Upper lobe of left lung (tissue), 6 donors: ENCODE results near the gene AKR1D1. TPM values are rescaled to one million over a fixed set of nuclear protein-coding genes. Genes with fewer than 3 reads are reported as not detected.

Experiments
- ATAC-seq, 2 donors: fragments of 200-7000 bp; cut with Tn5 transposase; one replicate each; pipeline ENCODE4 v1.9.1; 2022; ENCODE audit warnings: mild to moderate bottlenecking in 2 of 2, moderate library complexity in 2 of 2; ENCODE audit not compliant: low FRiP score in 2 of 2
- DNase-seq, 2 donors: peaks; one replicate each; pipeline ENCODE4 v3.0.0-alpha.2; 2019 to 2020
- H3K27ac ChIP-seq, 4 donors: fragments of 200-600 bp; sonication (generic); one replicate each; pipeline ENCODE4 v1.5.1; 2016 to 2019
- H3K27me3 ChIP-seq, 4 donors: fragments of 200-600 bp; sonication (generic); one replicate each; pipeline ENCODE4 v1.5.1; 2017 to 2019
- H3K36me3 ChIP-seq, 4 donors: fragments of 200-600 bp; sonication (generic); one replicate each; pipeline ENCODE4 v1.5.1; 2016 to 2019
- H3K4me1 ChIP-seq, 4 donors: fragments of 200-600 bp; sonication (generic); one replicate each; pipeline ENCODE4 v1.5.1; 2018 to 2019
- H3K4me3 ChIP-seq, 4 donors: fragments of 200-600 bp; sonication (generic); one replicate each; pipeline ENCODE4 v1.5.1; 2017 to 2019; ENCODE audit warnings: mild to moderate bottlenecking in 2 of 4, moderate library complexity in 1 of 4
- H3K9me3 ChIP-seq, 4 donors: fragments of 200-600 bp; sonication (generic); one replicate each; pipeline ENCODE4 v1.5.1; 2018 to 2019
- EP300 ChIP-seq, 4 donors: sonication (generic); formaldehyde crosslinking; IDR thresholded peaks; one replicate each; pipeline ENCODE4 v1.5.1; 2017; ENCODE audit warnings: antibody characterized with exemption in 4 of 4, control low read depth in 2 of 4
- POLR2A ChIP-seq, 4 donors: fragments of 450-650 bp; IDR thresholded peaks; one replicate each; pipeline ENCODE4 v1.5.1; 2016 to 2017; ENCODE audit warnings: antibody characterized with exemption in 4 of 4, mild to moderate bottlenecking in 2 of 4
- POLR2AphosphoS5 ChIP-seq, 2 donors: sonication (generic); formaldehyde crosslinking; IDR thresholded peaks; one replicate each; pipeline ENCODE4 v1.5.1; 2017; ENCODE audit warnings: antibody characterized with exemption in 2 of 2
- WGBS, 2 donors: methylation state at CpG; one replicate each; pipeline ENCODE4 v1.1.5; 2017 to 2018; 5-methylcytosine and 5-hydroxymethylcytosine counted together
- total RNA-seq, 6 donors: library from RNA; depleted of rRNA in 4 of 6; stranded (reverse); fragments of >200 nt in 4 of 6; gene quantifications; one replicate each; pipeline versions ENCODE4 v1.1.0 to v1.2.1, GENCODE V29; 2016 to 2021
- TF ChIP-seq, protein P1 (sequence below), 6 experiments: fragments of 450-650 bp in 4 of 6; fragments of 200-600 bp in 2 of 6; sonication (generic) in 2 of 6; IDR thresholded peaks; one replicate each; pipeline ENCODE4 v1.5.1; 2016 to 2019; ENCODE audit warnings: antibody characterized with exemption in 6 of 6
- donor health status: DM: no; HTN: no; CAD: no; lungs with moderate emphysema.
- donor health status: DM: no; HTN: yes; CAD: no; lungs with severe emphysema.

The AKR1D1 gene
- total RNA-seq, 6 donors from 2014 or later, result 0.14 TPM; not detected in 5

DNA sequence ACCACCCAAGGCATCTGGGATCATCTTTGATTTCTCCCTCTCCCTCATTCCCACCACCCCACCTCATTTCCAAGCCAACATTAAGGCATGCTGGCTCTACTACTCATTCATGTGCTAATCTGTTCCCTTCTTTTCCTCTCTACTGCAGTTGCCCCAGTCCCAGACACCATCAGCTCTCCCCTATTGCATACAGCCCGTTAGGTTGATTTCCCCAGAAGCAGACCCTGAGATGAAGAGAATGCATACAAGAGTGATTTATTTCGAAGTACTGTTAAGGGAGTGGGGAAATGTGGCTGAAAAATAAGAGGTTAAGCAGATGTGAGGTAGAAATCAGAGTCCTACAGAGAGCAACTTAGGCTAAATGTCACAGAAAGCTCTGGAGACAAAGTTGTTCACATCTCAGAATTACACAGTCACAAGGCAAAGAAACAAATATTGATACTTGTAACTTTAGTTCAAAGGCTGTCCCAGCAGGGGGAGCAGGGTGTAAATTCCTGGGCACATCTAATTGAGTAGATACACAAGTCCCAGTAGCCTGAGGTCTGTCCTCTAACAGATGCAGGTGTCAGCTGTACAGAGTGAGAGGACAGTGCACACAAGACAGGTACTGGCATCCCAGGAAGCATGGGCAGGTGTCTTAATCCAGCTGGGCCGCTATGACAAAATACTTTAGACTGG is 20.9 kb downstream of the AKR1D1 start:
- H3K4me1 ChIP-seq, result no peaks in the 10 kb centered on the region
- H3K27ac ChIP-seq, result no peak overlapping the region
- TF ChIP-seq, protein P1, sequence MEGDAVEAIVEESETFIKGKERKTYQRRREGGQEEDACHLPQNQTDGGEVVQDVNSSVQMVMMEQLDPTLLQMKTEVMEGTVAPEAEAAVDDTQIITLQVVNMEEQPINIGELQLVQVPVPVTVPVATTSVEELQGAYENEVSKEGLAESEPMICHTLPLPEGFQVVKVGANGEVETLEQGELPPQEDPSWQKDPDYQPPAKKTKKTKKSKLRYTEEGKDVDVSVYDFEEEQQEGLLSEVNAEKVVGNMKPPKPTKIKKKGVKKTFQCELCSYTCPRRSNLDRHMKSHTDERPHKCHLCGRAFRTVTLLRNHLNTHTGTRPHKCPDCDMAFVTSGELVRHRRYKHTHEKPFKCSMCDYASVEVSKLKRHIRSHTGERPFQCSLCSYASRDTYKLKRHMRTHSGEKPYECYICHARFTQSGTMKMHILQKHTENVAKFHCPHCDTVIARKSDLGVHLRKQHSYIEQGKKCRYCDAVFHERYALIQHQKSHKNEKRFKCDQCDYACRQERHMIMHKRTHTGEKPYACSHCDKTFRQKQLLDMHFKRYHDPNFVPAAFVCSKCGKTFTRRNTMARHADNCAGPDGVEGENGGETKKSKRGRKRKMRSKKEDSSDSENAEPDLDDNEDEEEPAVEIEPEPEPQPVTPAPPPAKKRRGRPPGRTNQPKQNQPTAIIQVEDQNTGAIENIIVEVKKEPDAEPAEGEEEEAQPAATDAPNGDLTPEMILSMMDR (IDR thresholded peaks at IDR 0.05), result peak in 1 of 6 experiments; percentile 23
- TF ChIP-seq POLR2A (IDR thresholded peaks at IDR 0.05) (no peak), EP300 (IDR thresholded peaks at IDR 0.05) (no peak)
- H3K27me3 ChIP-seq, result no peaks in the 10 kb centered on the region
- H3K9me3 ChIP-seq, result no peaks in the 10 kb centered on the region
- no peak overlapping the region for H3K4me3 ChIP-seq
- no peaks in the 10 kb centered on the region for H3K36me3 ChIP-seq
- 86 to 88% methylated on average over 3 of the region's 3 CpGs for WGBS, 2 donors
- ATAC-seq, result peak in 1 of 2 donors; percentile 34
- DNase-seq, result no peak

DNA sequence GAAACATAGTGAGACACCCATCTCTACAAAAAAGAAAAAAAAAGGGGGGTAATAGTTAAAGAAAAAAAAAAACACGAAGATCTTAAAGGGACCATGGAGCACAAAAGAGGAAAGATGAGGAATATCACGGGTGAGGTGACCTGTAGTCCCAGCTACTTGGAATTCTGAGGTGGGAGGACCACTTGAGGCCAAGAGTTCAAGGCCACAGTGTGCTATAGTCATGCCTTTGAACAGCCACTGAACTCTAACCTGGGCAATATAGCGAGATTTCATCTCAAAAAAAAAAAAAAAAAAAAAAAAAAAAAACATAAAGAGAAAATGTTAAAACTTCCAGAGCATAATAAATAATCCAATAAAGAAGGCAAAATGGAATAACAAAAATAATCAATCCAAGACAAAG is 23.6 kb downstream of the AKR1D1 start:
- ATAC-seq, result no peak
- WGBS, 2 donors, result 79 to 93% methylated on average over 3 of the region's 3 CpGs

DNA sequence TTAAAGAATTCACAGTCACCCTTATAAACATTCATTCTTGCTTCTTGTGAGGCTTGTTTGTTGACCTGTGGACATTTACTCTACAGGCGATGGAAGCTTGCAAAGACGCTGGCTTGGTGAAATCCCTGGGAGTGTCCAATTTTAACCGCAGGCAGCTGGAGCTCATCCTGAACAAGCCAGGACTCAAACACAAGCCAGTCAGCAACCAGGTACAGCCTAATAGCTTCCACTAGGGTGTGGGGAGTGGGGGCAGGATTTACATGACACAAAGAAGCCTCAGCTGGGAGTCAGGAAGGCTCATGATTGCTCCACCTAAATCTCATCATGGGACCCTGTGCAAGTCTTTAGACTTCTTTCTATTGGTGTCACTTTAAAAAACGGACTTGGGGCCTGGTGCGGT is 29.0 kb downstream of the AKR1D1 start:
- Histone ChIP-seq H3K36me3 (no peaks in the 10 kb centered on the region), H3K27me3 (no peaks in the 10 kb centered on the region), H3K9me3 (no peaks in the 10 kb centered on the region), H3K27ac (no peak overlapping the region), H3K4me3 (no peak overlapping the region), H3K4me1 (no peaks in the 10 kb centered on the region)
- no peak for ATAC-seq
- TF ChIP-seq, protein P1 (IDR thresholded peaks at IDR 0.05), result no peak
- TF ChIP-seq EP300 (IDR thresholded peaks at IDR 0.05), result no peak
- no peak for TF ChIP-seq POLR2A (IDR thresholded peaks at IDR 0.05)
- no peak for TF ChIP-seq POLR2AphosphoS5 (IDR thresholded peaks at IDR 0.05)
- 89 to 94% methylated on average over 5 of the region's 5 CpGs for whole genome bisulfite sequencing, 2 donors
- DNase-seq, result no peak

More for the DNA sequence above, 23.6 kb downstream of the AKR1D1 start:
- Histone ChIP-seq H3K27me3 (no peaks in the 10 kb centered on the region), H3K9me3 (no peaks in the 10 kb centered on the region), H3K27ac (no peak overlapping the region), H3K4me1 (no peaks in the 10 kb centered on the region), H3K4me3 (no peak overlapping the region), H3K36me3 (no peaks in the 10 kb centered on the region)
- TF ChIP-seq POLR2A (IDR thresholded peaks at IDR 0.05), result no peak
- TF ChIP-seq, protein P1 (IDR thresholded peaks at IDR 0.05), result no peak
- no peak for TF ChIP-seq POLR2AphosphoS5 (IDR thresholded peaks at IDR 0.05)
- TF ChIP-seq EP300 (IDR thresholded peaks at IDR 0.05), result no peak
- no peak for DNase-seq

DNA sequence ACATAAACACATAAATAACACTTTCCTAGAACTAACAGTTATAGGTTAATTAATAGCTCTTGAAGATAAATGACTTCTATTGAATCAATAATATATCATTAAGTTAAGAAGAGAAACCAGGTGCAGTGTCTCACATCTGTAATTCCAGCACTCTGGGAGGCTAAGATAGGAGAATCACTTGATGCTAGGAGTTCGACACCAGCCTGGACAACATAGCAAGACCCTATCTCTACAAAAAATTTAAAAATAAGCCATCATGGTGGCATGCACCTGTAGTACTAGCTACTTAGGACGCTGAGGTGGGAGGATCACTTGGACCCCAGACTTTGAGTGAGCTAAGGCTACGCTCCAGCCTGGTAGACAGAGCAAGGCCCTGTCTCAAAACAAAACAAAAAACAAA is 38.8 kb downstream of the AKR1D1 start:
- Histone ChIP-seq H3K4me1 (no peaks in the 10 kb centered on the region), H3K36me3 (no peaks in the 10 kb centered on the region), H3K27ac (no peak overlapping the region), H3K9me3 (no peaks in the 10 kb centered on the region), H3K4me3 (no peak overlapping the region), H3K27me3 (no peaks in the 10 kb centered on the region)
- 86 to 92% methylated on average over 3 of the region's 3 CpGs for WGBS, 2 donors
- no peak for ATAC-seq
- TF ChIP-seq POLR2A (IDR thresholded peaks at IDR 0.05), result no peak
- TF ChIP-seq EP300 (IDR thresholded peaks at IDR 0.05), result no peak
- no peak for TF ChIP-seq POLR2AphosphoS5 (IDR thresholded peaks at IDR 0.05)
- TF ChIP-seq, protein P1 (IDR thresholded peaks at IDR 0.05), result no peak
- DNase-seq, result no peak

DNA sequence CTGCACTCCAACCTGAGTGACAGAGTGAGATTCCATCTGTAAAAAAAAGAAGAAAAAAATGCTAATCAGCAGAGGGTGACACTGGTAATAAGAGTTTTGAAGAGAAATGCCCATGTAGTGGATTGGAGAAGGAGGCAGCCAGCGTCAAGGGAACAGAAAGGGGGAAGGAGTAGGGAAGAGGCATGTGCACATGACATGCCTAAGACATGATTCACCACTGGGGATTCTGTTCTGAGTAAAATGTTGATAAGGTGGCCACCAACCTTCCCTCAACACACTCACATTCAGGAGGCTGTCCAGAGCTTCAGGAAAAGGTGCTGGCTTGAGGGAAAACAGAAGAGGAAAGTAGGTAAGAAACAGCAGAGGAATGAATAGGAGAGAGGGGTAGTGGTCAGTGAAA is 39.9 kb downstream of the AKR1D1 start:
- TF ChIP-seq POLR2A (IDR thresholded peaks at IDR 0.05), result no peak
- TF ChIP-seq, protein P1 (IDR thresholded peaks at IDR 0.05), result no peak
- no peak for TF ChIP-seq EP300 (IDR thresholded peaks at IDR 0.05)
- TF ChIP-seq POLR2AphosphoS5 (IDR thresholded peaks at IDR 0.05), result no peak
- Histone ChIP-seq H3K27ac (no peak overlapping the region), H3K9me3 (no peaks in the 10 kb centered on the region), H3K27me3 (no peaks in the 10 kb centered on the region), H3K4me1 (no peaks in the 10 kb centered on the region), H3K4me3 (no peak overlapping the region), H3K36me3 (no peaks in the 10 kb centered on the region)
- no peak for ATAC-seq
- DNase-seq, result no peak
- WGBS, 2 donors, result 65 to 72% methylated on average over 1 of the region's 1 CpG
